Peyer's patch (tissue), 4 donors: Measurements from ENCODE around the gene POLDIP3.

Source experiments
- CTCF ChIP-seq, 6 experiments: fragments of 450-650 bp in 4 of 6; fragments of 200-600 bp in 2 of 6; sonication (generic) in 1 of 6; IDR thresholded peaks; one replicate each; pipeline ENCODE4 v1.5.1; 2017 to 2019; ENCODE audit warnings: antibody characterized with exemption in 6 of 6, mild to moderate bottlenecking in 3 of 6, moderate library complexity in 1 of 6
- POLR2A ChIP-seq, 2 donors: fragments of 450-650 bp; IDR thresholded peaks; one replicate each; pipeline ENCODE4 v1.5.1; 2017; ENCODE audit warnings: antibody characterized with exemption in 2 of 2, mild to moderate bottlenecking in 2 of 2, moderate library complexity in 2 of 2

GRCh38 chr22:42544686-42545085 lies 70.0 kb downstream of the POLDIP3 start:
- no peak for TF ChIP-seq CTCF (IDR thresholded peaks at IDR 0.05)
- TF ChIP-seq POLR2A (IDR thresholded peaks at IDR 0.05), result no peak
